Measurements from ENCODE around the gene SEMA4B. TPM values are rescaled to one million over a fixed set of nuclear protein-coding genes. Genes with fewer than 3 reads are reported as not detected.
A peak's percentile ranks its signal among the peaks of the same experiment; 100 is the strongest.

SEMA4B gene
- total RNA-seq, 2 donors from 2014 or later, result 42.8 to 63.9 TPM

- Histone ChIP-seq H3K36me3 (replicated peaks in 1 of 2; ENCODE audit: insufficient read depth in 1 of 2, low read depth in 2 of 2) (peaks cover 0 to 2% of the 10 kb centered on the region in 2 donors), H3K27ac (peak overlapping the region in 1 of 4 donors; percentile 11), H3K9me3 (no peaks in the 10 kb centered on the region), H3K27me3 (no peaks in the 10 kb centered on the region), H3K4me3 (no peak overlapping the region), H3K4me1 (peaks cover 33% of the 10 kb centered on the region)
- TF ChIP-seq POLR2A (IDR thresholded peaks at IDR 0.05) (no peak), CTCF (IDR thresholded peaks at IDR 0.05) (no peak)
- intact Hi-C loops (cut with DNase I), result no loop called here
- DNase-seq, result no peak
- 65 to 81% methylated on average over 1 of the region's 1 CpG for WGBS, 2 donors
- no peak for ATAC-seq
These were observed 29.5 kb upstream of the SEMA4B start for GRCh38 chr15:90171623-90172022.

GRCh38 chr15:90173372-90173771 lies 27.8 kb upstream of the SEMA4B start:
- Histone ChIP-seq H3K27me3 (no peaks in the 10 kb centered on the region), H3K4me1 (peaks cover 33% of the 10 kb centered on the region), H3K27ac (peak overlapping the region in 2 of 4 donors; percentile 53 to 82), H3K4me3 (no peak overlapping the region), H3K9me3 (no peaks in the 10 kb centered on the region), H3K36me3 (replicated peaks in 1 of 2; ENCODE audit: insufficient read depth in 1 of 2, low read depth in 2 of 2) (no peaks in the 10 kb centered on the region)
- 27 to 34% methylated on average over 7 of the region's 7 CpGs for WGBS, 2 donors
- peak; percentile 22 for ATAC-seq
- DNase-seq, result peak in 3 of 4 donors; percentile 36 to 52 (median 51)
- TF ChIP-seq CTCF (IDR thresholded peaks at IDR 0.05) (no peak), POLR2A (IDR thresholded peaks at IDR 0.05) (no peak)
- intact Hi-C loops (cut with DNase I), result no loop called here

DNA sequence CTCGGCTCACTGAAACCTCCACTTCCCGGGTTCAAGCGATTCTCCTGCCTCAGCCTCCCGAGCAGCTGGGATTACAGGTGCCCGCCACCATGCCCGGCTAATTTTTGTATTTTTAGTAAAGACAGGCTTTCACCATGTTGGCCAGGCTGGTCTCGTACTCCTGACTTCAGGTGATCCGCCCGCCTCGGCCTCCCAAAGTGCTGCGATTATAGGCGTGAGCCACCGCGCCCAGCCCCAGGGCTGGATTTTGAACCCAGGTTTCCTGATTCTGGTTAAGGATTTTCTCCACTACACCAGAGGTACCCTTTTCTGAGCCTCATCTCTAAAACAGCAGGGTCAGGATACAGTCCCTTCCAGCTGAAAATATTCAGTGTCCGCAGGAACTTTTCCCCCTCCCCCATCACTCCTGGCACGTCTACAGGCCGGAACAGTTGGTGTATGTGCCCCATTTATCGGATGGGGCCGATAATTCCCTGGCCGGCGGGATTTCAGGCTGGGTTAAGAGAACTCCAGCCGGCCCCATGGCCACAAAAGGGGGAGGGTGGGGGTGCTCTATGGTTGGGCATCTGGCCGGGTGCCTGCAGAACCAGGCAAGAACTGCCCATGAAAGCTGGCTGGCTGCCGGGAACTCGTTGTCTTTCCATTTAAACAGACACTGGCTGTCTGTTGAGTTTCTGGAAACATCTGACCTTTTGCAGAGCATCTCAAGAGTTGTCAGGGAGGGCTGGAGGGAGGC lies 26.8 kb upstream of the SEMA4B start:
- H3K27ac ChIP-seq, result peak overlapping the region; percentile 64 to 82 (median 74)
- ATAC-seq (peak; percentile 88), DNase-seq (peak; percentile 84 to 96 (median 92))
- WGBS, 2 donors, result 54 to 58% methylated on average over 23 to 24 of the region's 25 CpGs
- no peaks in the 10 kb centered on the region for H3K27me3 ChIP-seq
- no peaks in the 10 kb centered on the region for H3K36me3 ChIP-seq (replicated peaks in 1 of 2; ENCODE audit: insufficient read depth in 1 of 2, low read depth in 2 of 2)
- no peak for TF ChIP-seq POLR2A (IDR thresholded peaks at IDR 0.05)
- TF ChIP-seq CTCF (IDR thresholded peaks at IDR 0.05), result no peak
- intact Hi-C loops (cut with DNase I), result no loop called here
- no peak overlapping the region for H3K4me3 ChIP-seq
- H3K4me1 ChIP-seq, result peaks cover 39% of the 10 kb centered on the region
- H3K9me3 ChIP-seq, result no peaks in the 10 kb centered on the region

GRCh38 chr15:90177012-90177411 lies 24.1 kb upstream of the SEMA4B start:
- 92% methylated on average over 9 of the region's 9 CpGs for WGBS, 2 donors
- H3K36me3 ChIP-seq (replicated peaks in 1 of 2; ENCODE audit: insufficient read depth in 1 of 2, low read depth in 2 of 2), result no peaks in the 10 kb centered on the region
- intact Hi-C loops (cut with DNase I), result no loop called here
- DNase-seq (no peak), ATAC-seq (no peak)
- H3K27me3 ChIP-seq, result no peaks in the 10 kb centered on the region
- no peak for TF ChIP-seq CTCF (IDR thresholded peaks at IDR 0.05)
- no peak for TF ChIP-seq POLR2A (IDR thresholded peaks at IDR 0.05)
- H3K27ac ChIP-seq, result no peak overlapping the region
- H3K4me1 ChIP-seq, result peaks cover 39% of the 10 kb centered on the region
- no peak overlapping the region for H3K4me3 ChIP-seq
- H3K9me3 ChIP-seq, result no peaks in the 10 kb centered on the region

All from body of pancreas (tissue), 4 donors.